OCI-LY1 (cell line): Measurements from ENCODE around the gene LRRC63.

Experiments
- EZH2 ChIP-seq: fragments of 200-600 bp; sonication (generic), shearing (Covaris generic); IDR thresholded peaks from 2 replicates; pipeline ENCODE4 v1.8.0; 2017; ENCODE audit warnings: borderline replicate concordance, mixed run types, mild to moderate bottlenecking, antibody characterized with exemption, low read length, moderate library complexity, mixed read lengths
- TF ChIP-seq, protein P1 (sequence below): fragments of 200-600 bp; sonication (generic), shearing (Covaris generic); IDR thresholded peaks from 2 replicates; pipeline ENCODE4 v1.5.1; 2017; ENCODE audit warnings: mild to moderate bottlenecking, antibody characterized with exemption, low read length, moderate library complexity, mixed read lengths

- TF ChIP-seq, protein P1, sequence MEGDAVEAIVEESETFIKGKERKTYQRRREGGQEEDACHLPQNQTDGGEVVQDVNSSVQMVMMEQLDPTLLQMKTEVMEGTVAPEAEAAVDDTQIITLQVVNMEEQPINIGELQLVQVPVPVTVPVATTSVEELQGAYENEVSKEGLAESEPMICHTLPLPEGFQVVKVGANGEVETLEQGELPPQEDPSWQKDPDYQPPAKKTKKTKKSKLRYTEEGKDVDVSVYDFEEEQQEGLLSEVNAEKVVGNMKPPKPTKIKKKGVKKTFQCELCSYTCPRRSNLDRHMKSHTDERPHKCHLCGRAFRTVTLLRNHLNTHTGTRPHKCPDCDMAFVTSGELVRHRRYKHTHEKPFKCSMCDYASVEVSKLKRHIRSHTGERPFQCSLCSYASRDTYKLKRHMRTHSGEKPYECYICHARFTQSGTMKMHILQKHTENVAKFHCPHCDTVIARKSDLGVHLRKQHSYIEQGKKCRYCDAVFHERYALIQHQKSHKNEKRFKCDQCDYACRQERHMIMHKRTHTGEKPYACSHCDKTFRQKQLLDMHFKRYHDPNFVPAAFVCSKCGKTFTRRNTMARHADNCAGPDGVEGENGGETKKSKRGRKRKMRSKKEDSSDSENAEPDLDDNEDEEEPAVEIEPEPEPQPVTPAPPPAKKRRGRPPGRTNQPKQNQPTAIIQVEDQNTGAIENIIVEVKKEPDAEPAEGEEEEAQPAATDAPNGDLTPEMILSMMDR = no peak
- TF ChIP-seq EZH2 = no peak
These were observed 13.0 kb upstream of the LRRC63 start for GRCh38 chr13:46198696-46199193.
